A204.1 (cell line): Measurements from ENCODE around the gene TRIM34.
"Not testable (repeated sequence)": the region's sequence is repeated elsewhere in the genome, so short reads cannot be mapped to it uniquely, and the experiment has no call there.

Experiments
- FAIRE-seq: peaks from 2 replicates; lab custom pipeline; 2012; peaks lifted over from hg19 to GRCh38; lab: Jason Lieb, UNC

The TRIM34 gene

DNA sequence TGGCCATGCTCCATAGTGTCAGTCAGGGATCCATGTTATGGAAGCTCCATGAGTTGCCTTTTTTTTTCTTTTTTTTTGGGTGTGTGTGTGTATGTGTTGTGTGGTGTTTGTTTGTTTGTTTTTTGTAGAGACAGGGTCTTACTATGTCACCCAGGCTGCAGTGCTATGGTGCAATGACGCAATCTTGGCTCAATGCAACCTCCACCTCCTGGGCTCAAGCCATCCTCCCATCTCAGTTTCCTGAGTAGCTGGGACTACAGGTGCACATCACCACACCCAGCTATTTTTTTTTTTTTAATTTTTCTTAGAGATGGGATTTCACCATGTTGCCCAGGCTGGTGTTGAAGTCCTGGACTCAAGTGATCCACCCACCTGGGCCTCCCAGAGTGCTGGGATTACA is 63.7 kb downstream of the TRIM34 start:
- no peak for FAIRE-seq

DNA sequence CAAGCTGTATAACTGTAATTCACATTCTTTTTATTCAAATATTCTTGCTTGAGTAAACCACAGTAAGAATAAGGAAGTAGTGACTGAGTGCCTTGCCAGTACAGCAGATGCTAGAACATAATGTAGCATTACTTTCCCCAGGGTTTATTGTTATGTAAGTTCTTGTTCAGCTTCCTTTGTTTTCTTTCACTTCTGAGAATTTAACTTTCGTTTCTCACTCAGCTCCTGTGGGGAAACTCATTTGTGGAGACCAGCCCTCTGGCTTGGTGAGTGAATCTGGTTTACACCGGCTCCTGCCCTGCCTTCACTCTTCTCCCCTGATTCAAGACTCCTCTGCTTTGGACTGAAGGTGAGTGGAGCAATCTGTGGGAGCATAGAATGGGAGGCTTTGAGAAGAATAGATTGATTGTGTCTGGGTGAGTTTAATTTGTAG is 64.8 kb downstream of the TRIM34 start, which contains the start of gene TRIM22:
Gene TRIM22, plus strand, starts transcription at position 240 of the 433 bp plus-strand sequence. CDS start 6,443 bp downstream, outside the sequence.
- FAIRE-seq = no peak

DNA sequence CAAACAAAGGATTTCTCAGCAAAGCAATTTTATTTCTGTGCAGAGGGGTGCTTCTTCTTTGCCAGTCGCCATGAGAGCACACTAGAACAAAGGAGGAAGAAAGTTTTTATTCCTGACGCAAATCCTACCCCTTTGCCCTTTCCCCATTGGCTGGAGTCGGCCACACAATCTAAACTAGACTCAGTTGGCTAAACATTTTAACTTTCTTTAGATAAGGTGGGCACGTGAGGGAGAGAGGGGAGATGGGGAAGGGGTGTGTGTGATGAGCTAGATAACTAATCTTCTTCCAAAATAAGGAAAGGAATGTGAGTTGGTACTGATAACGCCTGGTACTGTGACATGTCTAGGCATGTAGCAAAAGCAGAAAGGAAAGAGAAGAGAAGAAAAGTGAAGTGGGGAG is 65.4 kb downstream of the TRIM34 start:
- FAIRE-seq = no peak

DNA sequence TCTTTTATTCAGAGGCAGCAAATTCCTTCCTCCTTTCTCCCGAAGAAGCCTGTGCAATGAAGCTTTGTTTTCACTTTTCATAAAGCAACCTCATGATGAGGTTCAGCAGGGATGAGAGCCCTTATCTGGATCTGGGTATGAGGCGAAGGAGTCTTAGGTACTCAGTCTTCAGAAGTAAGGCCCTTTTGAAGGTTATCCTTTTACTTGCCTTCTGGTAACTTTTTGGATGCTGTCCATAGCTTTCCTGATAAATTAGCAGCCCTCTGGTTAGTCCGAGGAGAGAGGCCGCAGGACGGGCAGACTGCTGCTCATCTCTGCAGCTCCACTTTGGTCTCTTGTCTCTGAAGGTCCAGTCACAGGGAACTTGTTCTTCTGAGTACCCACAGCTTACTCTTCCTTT is 65.9 kb downstream of the TRIM34 start:
- FAIRE-seq = no peak

DNA sequence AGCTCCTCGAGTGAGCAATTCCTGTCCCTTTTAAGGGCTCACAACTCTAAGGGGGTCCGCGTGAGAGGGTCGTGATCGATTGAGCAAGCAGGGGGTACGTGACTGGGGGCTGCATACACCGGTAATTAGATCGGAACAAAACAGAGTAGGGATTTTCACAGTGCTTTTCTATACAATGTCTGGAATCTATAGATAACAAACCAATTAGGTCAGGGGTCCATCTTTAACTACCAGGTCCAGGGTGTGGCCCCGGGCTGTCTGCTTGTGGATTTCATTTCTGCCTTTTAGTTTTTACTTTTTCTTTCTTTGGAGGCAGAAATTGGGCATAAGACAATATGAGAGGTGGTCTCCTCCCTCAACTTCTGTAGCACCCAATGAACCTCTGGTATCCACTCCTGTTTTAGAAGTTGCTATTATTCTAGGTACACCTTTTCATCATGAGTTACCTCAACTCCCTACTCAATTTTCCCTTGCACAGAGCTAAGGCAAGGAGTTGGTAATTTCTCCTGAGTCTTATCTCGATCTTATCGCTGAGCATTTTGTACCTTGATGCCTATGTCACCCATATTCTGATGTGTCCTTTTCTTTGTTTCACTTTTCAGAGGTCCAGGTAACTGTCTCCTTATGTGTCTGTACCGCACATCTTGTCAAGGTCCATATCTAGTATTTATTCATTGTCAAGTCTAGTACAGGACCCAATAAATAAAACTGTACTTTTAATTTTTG is 66.6 kb downstream of the TRIM34 start:
- FAIRE-seq = not testable (repeated sequence)

DNA sequence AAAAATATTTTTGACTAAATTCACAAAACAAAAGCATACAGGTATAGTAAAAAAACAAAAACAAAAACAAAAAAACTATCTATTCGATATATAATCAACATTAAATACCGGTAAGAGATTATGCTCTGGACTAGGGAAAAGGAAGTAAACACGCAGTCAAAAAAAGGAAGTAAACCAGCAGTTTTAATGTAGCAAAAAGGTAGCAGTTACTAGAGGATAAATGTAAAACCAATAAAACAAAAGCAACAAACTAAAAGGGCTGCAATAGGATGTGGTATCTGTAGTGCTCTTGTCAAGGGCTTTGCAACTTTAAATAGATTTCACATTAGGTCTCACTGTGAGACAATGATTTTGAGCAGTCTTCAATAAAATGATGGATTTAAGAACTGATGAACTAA is 67.2 kb downstream of the TRIM34 start:
- no peak for FAIRE-seq
